Mesenchymal stem cell (in vitro differentiated cells and primary cell): Measurements from ENCODE around the gene LPAR2.

Experiments
- DNase-seq: peaks from one replicate; pipeline ENCODE4 v3.0.0-alpha.2; 2013
- H2AFZ ChIP-seq: one replicate; pipeline ENCODE4 v1.6.1; 2013; ENCODE audit warnings: low read depth, mild to moderate bottlenecking, control low read depth, inconsistent platforms, low read length, moderate library complexity
- H2AK5ac ChIP-seq: 2 replicates; pipeline ENCODE4 v1.6.1; 2013; ENCODE audit warnings: low read length, moderate library complexity, mild to moderate bottlenecking, inconsistent platforms; ENCODE audit not compliant: severe bottlenecking
- H2BK120ac ChIP-seq: one replicate; pipeline ENCODE4 v1.6.1; 2013; ENCODE audit warnings: low read depth, mild to moderate bottlenecking, inconsistent platforms, low read length, moderate library complexity
- H2BK12ac ChIP-seq, 2 experiments: one replicate each; pipeline ENCODE4 v1.6.1; 2013; ENCODE audit warnings: inconsistent platforms in 2 of 2, low read length in 2 of 2, mild to moderate bottlenecking in 2 of 2, moderate library complexity in 2 of 2, control low read depth in 1 of 2
- H2BK15ac ChIP-seq: one replicate; pipeline ENCODE4 v1.6.1; 2013; ENCODE audit warnings: mild to moderate bottlenecking, low read depth, inconsistent platforms; ENCODE audit not compliant: poor library complexity, severe bottlenecking
- H2BK5ac ChIP-seq: 2 replicates; pipeline ENCODE4 v1.6.1; 2013; ENCODE audit warnings: low read depth, mild to moderate bottlenecking, low read length, control low read depth, inconsistent platforms; ENCODE audit not compliant: poor library complexity, severe bottlenecking
- H3K14ac ChIP-seq, 2 experiments: one replicate each; pipeline ENCODE4 v1.6.1; 2013; ENCODE audit warnings: inconsistent platforms in 2 of 2, low read length in 2 of 2, control low read depth in 1 of 2, mild to moderate bottlenecking in 1 of 2, moderate library complexity in 1 of 2
- H3K18ac ChIP-seq, 2 experiments: one replicate each; pipeline ENCODE4 v1.6.1; 2013; ENCODE audit warnings: inconsistent platforms in 2 of 2, low read length in 2 of 2, control low read depth in 1 of 2, low read depth in 1 of 2, mild to moderate bottlenecking in 1 of 2
- H3K23ac ChIP-seq, 2 experiments: one replicate each; pipeline ENCODE4 v1.6.1; 2013; ENCODE audit warnings: inconsistent platforms in 2 of 2, low read length in 2 of 2, mild to moderate bottlenecking in 2 of 2, moderate library complexity in 2 of 2, control low read depth in 1 of 2
- H3K27ac ChIP-seq: 2 replicates; pipeline ENCODE4 v1.5.1; 2013; ENCODE audit warnings: mild to moderate bottlenecking, moderate library complexity, low read length, control low read depth, inconsistent platforms; ENCODE audit not compliant: poor library complexity, severe bottlenecking
- H3K27me3 ChIP-seq, 2 experiments: 2 replicates each; pipeline versions ENCODE4 v1.6.1 to v1.7.0; 2013; ENCODE audit warnings: low read length in 2 of 2, mild to moderate bottlenecking in 2 of 2, moderate library complexity in 2 of 2, control low read depth in 1 of 2, inconsistent platforms in 1 of 2; ENCODE audit not compliant: control insufficient read depth in 1 of 2, insufficient read depth in 1 of 2
- H3K36me3 ChIP-seq, 2 experiments: 2 replicates each; pipeline versions ENCODE4 v1.6.1 to v1.7.0; 2013; ENCODE audit warnings: low read length in 2 of 2, control low read depth in 1 of 2, inconsistent platforms in 1 of 2, low read depth in 1 of 2, mild to moderate bottlenecking in 1 of 2; ENCODE audit not compliant: insufficient read depth in 2 of 2, control insufficient read depth in 1 of 2
- H3K4ac ChIP-seq, 2 experiments: one replicate each; pipeline ENCODE4 v1.6.1; 2013; ENCODE audit warnings: inconsistent platforms in 2 of 2, low read length in 2 of 2, mild to moderate bottlenecking in 2 of 2, moderate library complexity in 2 of 2, control low read depth in 1 of 2, low read depth in 1 of 2
- H3K4me1 ChIP-seq: 2 replicates; pipeline ENCODE4 v1.6.1; 2013; ENCODE audit warnings: low read depth, low read length, control low read depth; ENCODE audit not compliant: control insufficient read depth, insufficient read depth
- H3K4me2 ChIP-seq: 2 replicates; pipeline ENCODE4 v1.6.1; 2013; ENCODE audit warnings: low read length, mild to moderate bottlenecking, inconsistent platforms; ENCODE audit not compliant: poor library complexity, severe bottlenecking
- H3K4me3 ChIP-seq, 2 experiments: 2 replicates each; pipeline versions ENCODE4 v1.5.1 to v1.7.0; 2013; ENCODE audit warnings: low read length in 2 of 2, mild to moderate bottlenecking in 2 of 2, control low read depth in 1 of 2, low read depth in 1 of 2; ENCODE audit not compliant: insufficient read depth in 1 of 2
- H3K79me1 ChIP-seq: replicated peaks from 2 replicates; pipeline ENCODE4 v1.6.1; 2013; ENCODE audit warnings: mild to moderate bottlenecking, control low read depth, low read length, inconsistent platforms; ENCODE audit not compliant: poor library complexity, severe bottlenecking
- H3K9ac ChIP-seq: 2 replicates; pipeline ENCODE4 v1.7.0; 2013; ENCODE audit warnings: mild to moderate bottlenecking, low read length, moderate library complexity
- H3K9me3 ChIP-seq: 2 replicates; pipeline ENCODE4 v1.7.0; 2013; ENCODE audit warnings: mild to moderate bottlenecking, low read length; ENCODE audit not compliant: control insufficient read depth
- H4K8ac ChIP-seq: one replicate; pipeline ENCODE4 v1.6.1; 2013; ENCODE audit warnings: inconsistent platforms, mild to moderate bottlenecking, low read length, moderate library complexity
- H4K91ac ChIP-seq: one replicate; pipeline ENCODE4 v1.6.1; 2013; ENCODE audit warnings: mild to moderate bottlenecking, low read length, inconsistent platforms
- WGBS: methylation state at CpG from one replicate; pipeline ENCODE4 v1.1.7; 2013; ENCODE audit warnings: mixed read lengths; 5-methylcytosine and 5-hydroxymethylcytosine counted together

The LPAR2 gene

GRCh38 chr19:19661141-19661674 lies 33.2 kb upstream of the LPAR2 start:
- Histone ChIP-seq H2BK5ac (no peak overlapping the region), H4K8ac (no peak overlapping the region), H3K27ac (no peak overlapping the region), H3K79me1 (peaks cover 23% of the 10 kb centered on the region), H2BK15ac (no peak overlapping the region), H3K27me3 (no peaks in the 10 kb centered on the region), H3K14ac (no peak overlapping the region), H3K18ac (no peak overlapping the region), H3K4me2 (no peak overlapping the region), H3K36me3 (peaks cover 44 to 46% of the 10 kb centered on the region in 2 experiments), H3K4me1 (peaks cover 17% of the 10 kb centered on the region), H4K91ac (no peak overlapping the region), H2AFZ (no peak overlapping the region), H2AK5ac (no peak overlapping the region), H3K23ac (no peak overlapping the region), H3K4me3 (peak overlapping the region in 1 of 2 experiments; percentile 99), H3K4ac (no peak overlapping the region), H3K9ac (no peak overlapping the region), H2BK12ac (no peak overlapping the region), H3K9me3 (no peaks in the 10 kb centered on the region), H2BK120ac (no peak overlapping the region)
- DNase-seq, result no peak
- 95% methylated on average over 10 of the region's 10 CpGs for WGBS

- H3K27ac ChIP-seq, result no peak overlapping the region
- H3K4me3 ChIP-seq, result no peak overlapping the region
- no peak overlapping the region for H3K18ac ChIP-seq
- no peak overlapping the region for H2BK5ac ChIP-seq
- H3K4me1 ChIP-seq, result peaks cover 17% of the 10 kb centered on the region
- no peak overlapping the region for H4K8ac ChIP-seq
- no peak overlapping the region for H4K91ac ChIP-seq
- DNase-seq, result no peak
- H2AFZ ChIP-seq, result no peak overlapping the region
- no peak overlapping the region for H2BK120ac ChIP-seq
- 96% methylated on average over 17 of the region's 17 CpGs for WGBS
- no peaks in the 10 kb centered on the region for H3K27me3 ChIP-seq
- no peak overlapping the region for H2BK12ac ChIP-seq
- no peak overlapping the region for H3K23ac ChIP-seq
- H3K9ac ChIP-seq, result no peak overlapping the region
- H3K4ac ChIP-seq, result no peak overlapping the region
- H3K9me3 ChIP-seq, result no peaks in the 10 kb centered on the region
- H3K14ac ChIP-seq, result no peak overlapping the region
- peaks cover 59 to 61% of the 10 kb centered on the region in 2 experiments for H3K36me3 ChIP-seq
- H3K4me2 ChIP-seq, result no peak overlapping the region
- no peak overlapping the region for H2AK5ac ChIP-seq
- H3K79me1 ChIP-seq, result peaks cover 34% of the 10 kb centered on the region
- H2BK15ac ChIP-seq, result no peak overlapping the region
These were observed 31.7 kb upstream of the LPAR2 start for GRCh38 chr19:19659646-19660245.

GRCh38 chr19:19657397-19657783 lies 29.4 kb upstream of the LPAR2 start:
- Histone ChIP-seq H2BK12ac (no peak overlapping the region), H3K9ac (no peak overlapping the region), H2BK5ac (no peak overlapping the region), H3K27ac (no peak overlapping the region), H3K4me1 (peaks cover 13% of the 10 kb centered on the region), H2AK5ac (no peak overlapping the region), H3K79me1 (peaks cover 45% of the 10 kb centered on the region), H2BK120ac (no peak overlapping the region), H3K36me3 (peaks cover 82 to 84% of the 10 kb centered on the region in 2 experiments), H2AFZ (no peak overlapping the region), H2BK15ac (no peak overlapping the region), H3K9me3 (no peaks in the 10 kb centered on the region), H4K8ac (no peak overlapping the region), H3K14ac (no peak overlapping the region), H3K23ac (no peak overlapping the region), H3K4me3 (no peak overlapping the region), H3K18ac (no peak overlapping the region), H3K4me2 (no peak overlapping the region), H3K4ac (no peak overlapping the region), H3K27me3 (no peaks in the 10 kb centered on the region), H4K91ac (no peak overlapping the region)
- 95% methylated on average over 10 of the region's 10 CpGs for WGBS
- no peak for DNase-seq

- no peaks in the 10 kb centered on the region for H3K27me3 ChIP-seq
- no peak overlapping the region for H4K91ac ChIP-seq
- no peak overlapping the region for H3K9ac ChIP-seq
- no peak overlapping the region for H2BK15ac ChIP-seq
- peaks cover 8% of the 10 kb centered on the region for H3K4me1 ChIP-seq
- H2AFZ ChIP-seq, result no peak overlapping the region
- no peak overlapping the region for H3K4me3 ChIP-seq
- no peak overlapping the region for H3K14ac ChIP-seq
- H3K27ac ChIP-seq, result no peak overlapping the region
- no peak overlapping the region for H3K23ac ChIP-seq
- H3K36me3 ChIP-seq, result peaks cover 87 to 90% of the 10 kb centered on the region in 2 experiments
- H2AK5ac ChIP-seq, result no peak overlapping the region
- no peak overlapping the region for H2BK5ac ChIP-seq
- peak overlapping the region in 1 of 2 experiments; percentile 13 for H2BK12ac ChIP-seq
- no peaks in the 10 kb centered on the region for H3K9me3 ChIP-seq
- H3K18ac ChIP-seq, result no peak overlapping the region
- no peak for DNase-seq
- H4K8ac ChIP-seq, result no peak overlapping the region
- no peak overlapping the region for H2BK120ac ChIP-seq
- peaks cover 52% of the 10 kb centered on the region for H3K79me1 ChIP-seq
- WGBS, result 98% methylated on average over 32 of the region's 33 CpGs
- H3K4me2 ChIP-seq, result no peak overlapping the region
- H3K4ac ChIP-seq, result no peak overlapping the region
These were observed 28.7 kb upstream of the LPAR2 start for GRCh38 chr19:19656451-19657396.
